Measurements from ENCODE around the gene P2RX7.

DNA sequence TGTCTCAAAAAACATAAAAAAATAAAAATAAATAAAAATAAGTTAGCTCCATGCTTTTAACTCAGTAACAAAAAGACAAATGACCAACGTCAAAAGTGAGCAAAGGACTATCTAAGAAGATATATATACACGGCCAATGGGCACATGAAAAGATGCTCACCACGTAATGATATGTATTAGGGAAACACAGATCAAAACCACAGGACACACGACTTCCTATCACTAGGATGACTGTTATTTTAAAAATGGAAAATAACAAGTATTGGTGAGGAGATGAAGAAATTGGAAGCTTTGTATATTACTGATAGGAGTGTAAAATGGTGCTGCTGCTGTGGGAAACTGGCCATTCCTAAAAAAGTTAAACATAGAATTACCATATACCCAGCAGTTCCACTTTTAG, 20.2 kb upstream of the P2RX7 start:
- TF ChIP-seq, protein P1, sequence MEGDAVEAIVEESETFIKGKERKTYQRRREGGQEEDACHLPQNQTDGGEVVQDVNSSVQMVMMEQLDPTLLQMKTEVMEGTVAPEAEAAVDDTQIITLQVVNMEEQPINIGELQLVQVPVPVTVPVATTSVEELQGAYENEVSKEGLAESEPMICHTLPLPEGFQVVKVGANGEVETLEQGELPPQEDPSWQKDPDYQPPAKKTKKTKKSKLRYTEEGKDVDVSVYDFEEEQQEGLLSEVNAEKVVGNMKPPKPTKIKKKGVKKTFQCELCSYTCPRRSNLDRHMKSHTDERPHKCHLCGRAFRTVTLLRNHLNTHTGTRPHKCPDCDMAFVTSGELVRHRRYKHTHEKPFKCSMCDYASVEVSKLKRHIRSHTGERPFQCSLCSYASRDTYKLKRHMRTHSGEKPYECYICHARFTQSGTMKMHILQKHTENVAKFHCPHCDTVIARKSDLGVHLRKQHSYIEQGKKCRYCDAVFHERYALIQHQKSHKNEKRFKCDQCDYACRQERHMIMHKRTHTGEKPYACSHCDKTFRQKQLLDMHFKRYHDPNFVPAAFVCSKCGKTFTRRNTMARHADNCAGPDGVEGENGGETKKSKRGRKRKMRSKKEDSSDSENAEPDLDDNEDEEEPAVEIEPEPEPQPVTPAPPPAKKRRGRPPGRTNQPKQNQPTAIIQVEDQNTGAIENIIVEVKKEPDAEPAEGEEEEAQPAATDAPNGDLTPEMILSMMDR (conservative IDR thresholded peaks at IDR 0.05; ENCODE audit: low read depth, low read length): no peak
- no peak for TF ChIP-seq EZH2 (IDR thresholded peaks at IDR 0.05; ENCODE audit: borderline replicate concordance, low read depth, low read length, poor library complexity, severe bottlenecking)

Measured in A673 (cell line).